ENCODE data around the gene TBPL2.
"Not testable (repeated sequence)": the region's sequence is repeated elsewhere in the genome, so short reads cannot be mapped to it uniquely, and the experiment has no call there.

TBPL2 gene

GRCh38 chr14:55473786-55474185 is 33.4 kb upstream of the TBPL2 start:
- H3K4me3 ChIP-seq (ENCODE audit: low read depth, low read length) = no peak overlapping the region
- no peaks in the 10 kb centered on the region for H3K36me3 ChIP-seq
- H3K27me3 ChIP-seq = no peaks in the 10 kb centered on the region
- no peaks in the 10 kb centered on the region for H3K9me3 ChIP-seq
- TF ChIP-seq CTCF (IDR thresholded peaks at IDR 0.05; ENCODE audit: low read depth, low read length) = no peak
- no peaks in the 10 kb centered on the region for H3K4me1 ChIP-seq
- no peak for DNase-seq

- no peaks in the 10 kb centered on the region for H3K9me3 ChIP-seq
- no peaks in the 10 kb centered on the region for H3K36me3 ChIP-seq
- no peak for TF ChIP-seq CTCF (IDR thresholded peaks at IDR 0.05; ENCODE audit: low read depth, low read length)
- no peak for DNase-seq
- H3K4me3 ChIP-seq (ENCODE audit: low read depth, low read length) = no peak overlapping the region
- no peaks in the 10 kb centered on the region for H3K27me3 ChIP-seq
- H3K4me1 ChIP-seq = no peaks in the 10 kb centered on the region
Observed at GRCh38 chr14:55470025-55470424, 29.6 kb upstream of the TBPL2 start.

GRCh38 chr14:55467307-55467706 is 26.9 kb upstream of the TBPL2 start:
- Histone ChIP-seq H3K9me3 (no peaks in the 10 kb centered on the region), H3K4me3 (ENCODE audit: low read depth, low read length) (no peak overlapping the region), H3K4me1 (no peaks in the 10 kb centered on the region), H3K36me3 (no peaks in the 10 kb centered on the region), H3K27me3 (no peaks in the 10 kb centered on the region)
- DNase-seq = no peak
- TF ChIP-seq CTCF (IDR thresholded peaks at IDR 0.05; ENCODE audit: low read depth, low read length) = no peak

- Histone ChIP-seq H3K27me3 (no peaks in the 10 kb centered on the region), H3K36me3 (no peaks in the 10 kb centered on the region), H3K4me3 (ENCODE audit: low read depth, low read length) (no peak overlapping the region), H3K4me1 (peaks cover 22% of the 10 kb centered on the region), H3K9me3 (no peaks in the 10 kb centered on the region; the same call in 1 of the 2 replicates)
- no peak for TF ChIP-seq CTCF (IDR thresholded peaks at IDR 0.05; ENCODE audit: low read depth, low read length)
- no peak for DNase-seq
Observed at GRCh38 chr14:55458800-55459515, 18.5 kb upstream of the TBPL2 start.

- no peak for DNase-seq
- peaks cover 28% of the 10 kb centered on the region for H3K4me1 ChIP-seq
- H3K9me3 ChIP-seq = no peaks in the 10 kb centered on the region; the same call in 1 of the 2 replicates
- H3K27me3 ChIP-seq = no peaks in the 10 kb centered on the region
- no peaks in the 10 kb centered on the region for H3K36me3 ChIP-seq
- H3K4me3 ChIP-seq (ENCODE audit: low read depth, low read length) = no peak overlapping the region
- no peak for TF ChIP-seq CTCF (IDR thresholded peaks at IDR 0.05; ENCODE audit: low read depth, low read length)
Observed at GRCh38 chr14:55457496-55457895, 17.1 kb upstream of the TBPL2 start.

GRCh38 chr14:55456411-55456810 is 16.0 kb upstream of the TBPL2 start:
- H3K4me1 ChIP-seq = peaks cover 30% of the 10 kb centered on the region

More at GRCh38 chr14:55456411-55456810, 16.0 kb upstream of the TBPL2 start:
- not testable (repeated sequence) for DNase-seq; H3K4me3 ChIP-seq (ENCODE audit: low read depth, low read length); H3K36me3 ChIP-seq; H3K9me3 ChIP-seq; H3K27me3 ChIP-seq

Data from BE2C (cell line).